NCI-H2029 (cell line): ENCODE data around the gene SPP2.
A peak's percentile ranks its signal among the peaks of the same experiment; 100 is the strongest.

Source experiments
- DNase-seq: peaks from one replicate; lab custom pipeline; 2025; lab: John Stamatoyannopoulos, UW

SPP2 gene

GRCh38 chr2:234038076-234038802, 12.3 kb upstream of the SPP2 start:
- no peak for DNase-seq

GRCh38 chr2:234044157-234044556, 6.3 kb upstream of the SPP2 start:
- DNase-seq = no peak

- no peak for DNase-seq
These were observed 4.0 kb upstream of the SPP2 start for GRCh38 chr2:234046521-234046920.

- DNase-seq = no peak
These were observed 3.1 kb upstream of the SPP2 start for GRCh38 chr2:234047361-234047760.

- DNase-seq = no peak
These were observed 2.5 kb upstream of the SPP2 start for GRCh38 chr2:234048049-234048448.

- no peak for DNase-seq
These were observed 1.0 kb downstream of the SPP2 start for GRCh38 chr2:234051374-234052070.

GRCh38 chr2:234058881-234059280, 8.4 kb downstream of the SPP2 start:
- no peak for DNase-seq

GRCh38 chr2:234060236-234060635, 9.7 kb downstream of the SPP2 start:
- peak; percentile 26 for DNase-seq

GRCh38 chr2:234061624-234062257, 11.2 kb downstream of the SPP2 start:
- DNase-seq = no peak

GRCh38 chr2:234066587-234066986, 16.1 kb downstream of the SPP2 start:
- DNase-seq = no peak

- no peak for DNase-seq
These were observed 21.2 kb downstream of the SPP2 start for GRCh38 chr2:234071664-234072063.

GRCh38 chr2:234072454-234072853, 22.0 kb downstream of the SPP2 start:
- DNase-seq = no peak

GRCh38 chr2:234074751-234075517, 24.4 kb downstream of the SPP2 start:
- DNase-seq = no peak

- no peak for DNase-seq
These were observed 25.0 kb downstream of the SPP2 start for GRCh38 chr2:234075518-234075915.

- DNase-seq = no peak
These were observed 25.4 kb downstream of the SPP2 start for GRCh38 chr2:234075947-234076346.

GRCh38 chr2:234076451-234076850, 25.9 kb downstream of the SPP2 start:
- DNase-seq = no peak

- DNase-seq = no peak
These were observed 27.6 kb downstream of the SPP2 start for GRCh38 chr2:234078129-234078528.

- DNase-seq = peak; percentile 77
These were observed 31.7 kb downstream of the SPP2 start for GRCh38 chr2:234081970-234082822.

GRCh38 chr2:234083572-234084348, 33.3 kb downstream of the SPP2 start:
- DNase-seq = no peak

GRCh38 chr2:234091432-234091879, 41.0 kb downstream of the SPP2 start:
- peak; percentile 43 for DNase-seq

- peak; percentile 43 for DNase-seq
These were observed 41.4 kb downstream of the SPP2 start for GRCh38 chr2:234091883-234092282.
